ENCODE measurements around the gene NFKBIB. TPM values are rescaled to one million over a fixed set of nuclear protein-coding genes. Genes with fewer than 3 reads are reported as not detected.
A peak's percentile ranks its signal among the peaks of the same experiment; 100 is the strongest.

Gene NFKBIB
- total and polyA plus RNA-seq, 2 of the 13 experiments (the other 11 are each of a cell fraction or from before 2014, with no cell fraction given): 8.6 to 14.9 TPM

DNA sequence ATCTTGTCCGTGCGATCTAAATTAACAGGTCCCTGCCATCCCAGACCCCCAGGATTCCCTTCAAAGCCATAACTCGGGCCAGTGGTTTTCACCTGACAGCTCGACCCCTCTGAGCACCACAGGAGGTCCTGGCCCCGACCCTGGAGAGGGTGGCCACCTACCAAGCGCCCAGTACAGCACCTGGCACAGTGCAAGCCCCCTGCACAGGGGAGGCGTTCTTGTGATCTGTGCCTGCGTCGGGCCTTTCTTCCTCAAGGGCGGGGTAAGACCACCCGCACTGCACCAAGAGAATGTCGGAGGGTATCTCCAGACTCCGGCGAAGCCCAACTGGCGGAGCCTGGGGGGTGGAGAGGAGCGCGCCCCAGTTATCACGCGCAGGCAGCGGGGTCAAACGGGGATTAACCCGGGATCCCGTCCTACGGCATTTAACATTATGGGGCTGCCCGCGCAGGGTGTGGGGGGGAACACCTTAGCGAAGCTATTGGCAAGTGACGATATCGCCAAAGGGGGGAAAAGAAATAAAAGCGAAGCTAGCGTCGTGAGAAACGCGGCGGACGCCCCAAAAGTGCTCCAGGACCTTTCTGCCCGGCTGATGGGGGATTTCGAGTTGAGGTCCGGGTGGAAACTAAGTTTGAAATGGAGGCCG, 48.7 kb upstream of the NFKBIB start (continued):
- TF ChIP-seq, protein P1, sequence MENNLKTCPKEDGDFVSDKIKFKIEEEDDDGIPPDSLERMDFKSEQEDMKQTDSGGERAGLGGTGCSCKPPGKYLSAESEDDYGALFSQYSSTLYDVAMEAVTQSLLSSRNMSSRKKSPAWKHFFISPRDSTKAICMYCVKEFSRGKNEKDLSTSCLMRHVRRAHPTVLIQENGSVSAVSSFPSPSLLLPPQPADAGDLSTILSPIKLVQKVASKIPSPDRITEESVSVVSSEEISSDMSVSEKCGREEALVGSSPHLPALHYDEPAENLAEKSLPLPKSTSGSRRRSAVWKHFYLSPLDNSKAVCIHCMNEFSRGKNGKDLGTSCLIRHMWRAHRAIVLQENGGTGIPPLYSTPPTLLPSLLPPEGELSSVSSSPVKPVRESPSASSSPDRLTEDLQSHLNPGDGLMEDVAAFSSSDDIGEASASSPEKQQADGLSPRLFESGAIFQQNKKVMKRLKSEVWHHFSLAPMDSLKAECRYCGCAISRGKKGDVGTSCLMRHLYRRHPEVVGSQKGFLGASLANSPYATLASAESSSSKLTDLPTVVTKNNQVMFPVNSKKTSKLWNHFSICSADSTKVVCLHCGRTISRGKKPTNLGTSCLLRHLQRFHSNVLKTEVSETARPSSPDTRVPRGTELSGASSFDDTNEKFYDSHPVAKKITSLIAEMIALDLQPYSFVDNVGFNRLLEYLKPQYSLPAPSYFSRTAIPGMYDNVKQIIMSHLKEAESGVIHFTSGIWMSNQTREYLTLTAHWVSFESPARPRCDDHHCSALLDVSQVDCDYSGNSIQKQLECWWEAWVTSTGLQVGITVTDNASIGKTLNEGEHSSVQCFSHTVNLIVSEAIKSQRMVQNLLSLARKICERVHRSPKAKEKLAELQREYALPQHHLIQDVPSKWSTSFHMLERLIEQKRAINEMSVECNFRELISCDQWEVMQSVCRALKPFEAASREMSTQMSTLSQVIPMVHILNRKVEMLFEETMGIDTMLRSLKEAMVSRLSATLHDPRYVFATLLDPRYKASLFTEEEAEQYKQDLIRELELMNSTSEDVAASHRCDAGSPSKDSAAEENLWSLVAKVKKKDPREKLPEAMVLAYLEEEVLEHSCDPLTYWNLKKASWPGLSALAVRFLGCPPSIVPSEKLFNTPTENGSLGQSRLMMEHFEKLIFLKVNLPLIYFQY (CRISPR knock-in tag; IDR thresholded peaks at IDR 0.05; ENCODE audit: borderline replicate concordance): no peak
- TF ChIP-seq ZNF550 (CRISPR knock-in tag; IDR thresholded peaks at IDR 0.05; ENCODE audit: borderline replicate concordance): 0 out of 2 replicates have a peak, but pooled peaks have one; percentile 30
- TF ChIP-seq STAT5B (CRISPR knock-in tag; IDR thresholded peaks at IDR 0.05): no peak
- peak; percentile 7 for TF ChIP-seq ZEB1 (IDR thresholded peaks at IDR 0.05; ENCODE audit: insufficient replicate concordance, low read depth)
- no peak for TF ChIP-seq TP53 (CRISPR knock-in tag; conservative IDR thresholded peaks at IDR 0.05)
- no peak for TF ChIP-seq GATA4 (IDR thresholded peaks at IDR 0.05; ENCODE audit: borderline replicate concordance, low read depth)
- peak; percentile 78; the same call in 1 of the 2 replicates for TF ChIP-seq ZNF264 (CRISPR knock-in tag; IDR thresholded peaks at IDR 0.05)
- TF ChIP-seq CHD4 (IDR thresholded peaks at IDR 0.05; ENCODE audit: borderline replicate concordance, low read length): peak; percentile 72; the same call in 1 of the 2 replicates
- peak in 1 of 2 experiments; percentile 37; a peak in 1 of 4 replicates for TF ChIP-seq POLR2A (IDR thresholded peaks at IDR 0.05; ENCODE audit: insufficient read depth in 1 of 2, low read depth in 2 of 2, low read length in 2 of 2)
- 0 out of 2 replicates have a peak, but pooled peaks have one; percentile 9 for TF ChIP-seq ZNF317 (CRISPR knock-in tag; IDR thresholded peaks at IDR 0.05)
- peak; percentile 5; the same call in 1 of the 2 replicates for TF ChIP-seq ZNF761 (CRISPR knock-in tag; conservative IDR thresholded peaks at IDR 0.05)
- TF ChIP-seq NCOA1 (CRISPR knock-in tag; IDR thresholded peaks at IDR 0.05): no peak
- no peak for TF ChIP-seq SIN3B (IDR thresholded peaks at IDR 0.05; ENCODE audit: low read length)
- no peak for TF ChIP-seq SAP130 (CRISPR knock-in tag; IDR thresholded peaks at IDR 0.05; ENCODE audit: low read depth)
- no peak for TF ChIP-seq NFYB (CRISPR knock-in tag; IDR thresholded peaks at IDR 0.05)
- 0 out of 2 replicates have a peak, but pooled peaks have one; percentile 31 for TF ChIP-seq ZNF30 (CRISPR knock-in tag; IDR thresholded peaks at IDR 0.05)
- 0 out of 2 replicates have a peak, but pooled peaks have one; percentile 33 for TF ChIP-seq ISX (CRISPR knock-in tag; conservative IDR thresholded peaks at IDR 0.05)
- no peak for TF ChIP-seq HOXA7 (CRISPR knock-in tag; IDR thresholded peaks at IDR 0.05)
- TF ChIP-seq, protein P2, sequence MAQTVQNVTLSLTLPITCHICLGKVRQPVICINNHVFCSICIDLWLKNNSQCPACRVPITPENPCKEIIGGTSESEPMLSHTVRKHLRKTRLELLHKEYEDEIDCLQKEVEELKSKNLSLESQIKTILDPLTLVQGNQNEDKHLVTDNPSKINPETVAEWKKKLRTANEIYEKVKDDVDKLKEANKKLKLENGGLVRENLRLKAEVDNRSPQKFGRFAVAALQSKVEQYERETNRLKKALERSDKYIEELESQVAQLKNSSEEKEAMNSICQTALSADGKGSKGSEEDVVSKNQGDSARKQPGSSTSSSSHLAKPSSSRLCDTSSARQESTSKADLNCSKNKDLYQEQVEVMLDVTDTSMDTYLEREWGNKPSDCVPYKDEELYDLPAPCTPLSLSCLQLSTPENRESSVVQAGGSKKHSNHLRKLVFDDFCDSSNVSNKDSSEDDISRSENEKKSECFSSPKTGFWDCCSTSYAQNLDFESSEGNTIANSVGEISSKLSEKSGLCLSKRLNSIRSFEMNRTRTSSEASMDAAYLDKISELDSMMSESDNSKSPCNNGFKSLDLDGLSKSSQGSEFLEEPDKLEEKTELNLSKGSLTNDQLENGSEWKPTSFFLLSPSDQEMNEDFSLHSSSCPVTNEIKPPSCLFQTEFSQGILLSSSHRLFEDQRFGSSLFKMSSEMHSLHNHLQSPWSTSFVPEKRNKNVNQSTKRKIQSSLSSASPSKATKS (CRISPR knock-in tag; IDR thresholded peaks at IDR 0.05): 0 out of 2 replicates have a peak, but pooled peaks have one; percentile 20
- TF ChIP-seq, protein P3, sequence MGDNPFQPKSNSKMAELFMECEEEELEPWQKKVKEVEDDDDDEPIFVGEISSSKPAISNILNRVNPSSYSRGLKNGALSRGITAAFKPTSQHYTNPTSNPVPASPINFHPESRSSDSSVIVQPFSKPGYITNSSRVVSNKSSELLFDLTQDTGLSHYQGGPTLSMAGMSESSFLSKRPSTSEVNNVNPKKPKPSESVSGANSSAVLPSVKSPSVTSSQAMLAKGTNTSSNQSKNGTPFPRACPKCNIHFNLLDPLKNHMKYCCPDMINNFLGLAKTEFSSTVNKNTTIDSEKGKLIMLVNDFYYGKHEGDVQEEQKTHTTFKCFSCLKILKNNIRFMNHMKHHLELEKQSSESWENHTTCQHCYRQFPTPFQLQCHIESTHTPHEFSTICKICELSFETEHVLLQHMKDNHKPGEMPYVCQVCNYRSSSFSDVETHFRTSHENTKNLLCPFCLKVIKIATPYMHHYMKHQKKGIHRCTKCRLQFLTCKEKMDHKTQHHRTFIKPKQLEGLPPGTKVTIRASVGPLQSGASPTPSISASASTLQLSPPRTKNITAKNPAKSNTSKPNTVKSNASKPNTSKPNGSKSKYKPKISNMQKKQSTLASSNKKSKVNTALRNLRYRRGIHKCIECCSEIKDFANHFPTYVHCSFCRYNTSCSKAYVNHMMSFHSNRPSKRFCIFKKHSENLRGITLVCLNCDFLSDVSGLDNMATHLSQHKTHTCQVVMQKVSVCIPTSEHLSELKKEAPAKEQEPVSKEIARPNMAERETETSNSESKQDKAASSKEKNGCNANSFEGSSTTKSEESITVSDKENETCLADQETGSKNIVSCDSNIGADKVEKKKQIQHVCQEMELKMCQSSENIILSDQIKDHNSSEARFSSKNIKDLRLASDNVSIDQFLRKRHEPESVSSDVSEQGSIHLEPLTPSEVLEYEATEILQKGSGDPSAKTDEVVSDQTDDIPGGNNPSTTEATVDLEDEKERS (CRISPR knock-in tag; IDR thresholded peaks at IDR 0.05): no peak
